HL-60/S4 (cell line): ENCODE data around the gene TFG.

Experiments
- in situ Hi-C: fragments of 300-500 bp; cut with MboI; formaldehyde crosslinking; loops from 2 replicates; pipeline ENCODE4 v1.14.3; 2022; ENCODE audit warnings: low sequenced_read_pairs

The TFG gene

DNA sequence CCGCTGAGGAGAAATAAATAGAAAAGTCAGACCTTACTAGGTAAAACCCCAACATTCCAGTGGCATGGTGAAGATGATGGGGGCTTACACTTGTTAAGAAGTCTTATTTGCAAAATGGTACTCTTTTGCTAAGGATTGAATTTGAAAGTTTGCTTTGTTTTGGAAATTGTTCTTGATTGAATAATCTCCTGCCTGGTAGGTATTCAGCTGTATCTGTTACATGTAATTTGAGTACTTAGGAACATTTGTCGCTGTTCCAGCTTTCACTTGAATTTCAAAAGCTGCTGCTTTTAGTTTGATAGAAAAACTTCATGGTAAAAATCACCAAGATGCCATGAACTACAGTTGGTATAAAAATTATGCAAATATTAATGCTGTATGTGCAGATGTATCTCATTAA is 44.6 kb downstream of the TFG start:
- in situ Hi-C loops = no loop called here

DNA sequence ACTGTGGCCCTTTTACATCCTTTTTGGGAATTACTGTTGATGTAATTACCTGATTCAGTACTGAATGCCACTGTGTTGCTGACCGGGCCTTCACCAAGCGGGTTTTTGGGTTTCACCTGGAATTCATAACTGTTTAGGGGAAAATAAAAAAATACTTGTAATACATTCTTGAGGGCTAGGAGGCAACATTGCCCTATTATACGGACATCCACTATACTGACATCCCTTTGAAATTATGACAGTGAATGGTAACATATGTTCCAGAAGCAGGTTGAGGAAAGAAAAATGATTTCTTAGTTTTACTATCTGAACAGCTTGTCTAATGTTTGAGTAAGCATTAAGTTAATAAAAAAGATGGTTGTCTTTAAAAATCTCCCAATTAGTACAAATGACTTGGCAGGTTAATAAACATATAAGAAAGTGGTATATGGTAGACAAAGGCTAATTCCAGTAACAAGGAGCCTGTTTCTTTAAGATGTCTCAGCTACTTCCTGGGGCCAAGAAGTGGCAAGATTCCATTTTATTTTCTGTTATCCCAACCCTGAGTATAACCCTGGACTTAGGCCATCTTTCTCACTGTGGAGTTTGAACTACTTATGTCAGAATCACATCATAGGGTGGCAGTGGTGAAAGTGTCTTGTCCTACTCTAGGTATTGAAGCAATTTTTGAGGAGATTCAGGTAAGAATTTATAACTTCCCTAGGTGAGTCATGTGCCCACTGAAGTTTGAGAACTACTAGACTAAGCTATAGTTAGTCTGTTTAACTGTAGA is 45.5 kb downstream of the TFG start:
- in situ Hi-C loops = no loop called here

DNA sequence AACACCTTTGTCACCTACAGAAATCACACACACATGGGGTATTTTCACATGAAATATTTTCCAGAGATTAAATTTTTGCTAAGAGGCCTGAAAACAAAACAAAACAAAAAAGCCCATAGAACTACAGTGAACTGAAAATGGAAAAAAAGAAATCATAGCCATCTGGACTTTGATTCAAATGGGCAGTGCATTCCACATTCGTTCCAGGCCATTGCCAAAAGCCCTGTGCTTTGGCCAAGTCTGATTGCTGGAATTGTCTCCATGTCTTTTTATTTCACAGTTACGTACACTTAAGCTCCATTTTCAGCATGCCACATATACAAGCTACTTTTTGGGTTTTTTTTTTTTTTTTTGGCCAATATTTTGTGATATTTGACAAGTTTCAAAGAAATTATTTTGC is 47.1 kb downstream of the TFG start:
- in situ Hi-C loops = no loop called here

DNA sequence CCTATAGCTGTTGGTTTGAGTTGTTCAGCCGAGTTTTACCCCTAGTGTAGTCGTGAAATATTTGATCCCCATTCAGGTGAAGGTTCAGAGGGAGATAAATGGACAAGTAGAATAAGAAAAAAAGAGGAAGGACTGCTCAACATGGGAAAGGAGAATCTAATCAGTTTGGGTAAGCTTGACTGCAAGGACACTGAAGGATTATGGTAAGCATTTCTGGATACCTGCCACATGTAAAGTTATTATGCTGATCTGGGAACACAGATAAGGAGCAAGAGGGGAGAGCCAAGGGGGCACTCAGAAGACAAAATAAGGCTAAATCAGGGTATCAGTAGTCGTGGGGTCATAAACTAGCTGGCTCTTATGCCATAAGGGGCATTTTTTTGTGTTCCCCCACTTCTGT is 49.9 kb downstream of the TFG start:
- in situ Hi-C loops = no loop called here

DNA sequence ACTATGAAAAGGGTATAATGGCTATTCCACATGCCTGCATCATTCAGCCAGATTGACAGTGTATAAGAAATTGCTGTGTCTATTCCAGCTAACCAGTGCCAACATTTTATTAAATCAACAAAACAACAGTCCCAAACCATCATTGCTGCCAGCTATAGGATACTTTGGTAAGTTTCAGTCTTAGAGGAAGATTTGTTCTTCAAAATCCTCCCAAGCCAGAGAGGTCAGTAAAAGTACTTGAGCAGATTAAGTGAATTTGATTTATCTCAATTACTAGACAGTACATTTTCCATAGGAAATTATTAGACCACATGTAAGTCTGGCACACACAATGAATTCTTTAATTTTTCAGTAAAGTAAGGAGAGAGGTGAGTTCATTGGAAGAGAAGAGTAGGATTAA is 50.7 kb downstream of the TFG start:
- in situ Hi-C loops = no loop called here

DNA sequence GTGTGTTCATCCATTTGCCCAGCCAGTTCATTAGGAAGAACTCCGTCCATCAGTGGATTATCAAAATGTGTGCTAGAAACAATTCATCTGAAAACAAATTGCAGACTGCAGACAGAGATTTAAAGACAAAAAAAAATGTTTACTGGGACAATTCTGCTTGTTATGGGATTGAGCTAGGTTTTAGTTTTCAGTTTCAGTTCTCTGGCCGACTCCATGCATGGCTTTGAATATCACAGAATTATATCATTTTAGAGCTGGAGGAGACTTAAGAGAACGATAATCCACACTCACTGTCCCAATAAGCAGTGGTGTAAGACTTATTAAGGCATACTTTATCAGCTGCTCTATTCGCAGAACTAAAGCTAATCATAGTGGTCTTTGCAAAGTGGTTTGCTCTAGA is 51.1 kb downstream of the TFG start:
- in situ Hi-C loops = no loop called here

DNA sequence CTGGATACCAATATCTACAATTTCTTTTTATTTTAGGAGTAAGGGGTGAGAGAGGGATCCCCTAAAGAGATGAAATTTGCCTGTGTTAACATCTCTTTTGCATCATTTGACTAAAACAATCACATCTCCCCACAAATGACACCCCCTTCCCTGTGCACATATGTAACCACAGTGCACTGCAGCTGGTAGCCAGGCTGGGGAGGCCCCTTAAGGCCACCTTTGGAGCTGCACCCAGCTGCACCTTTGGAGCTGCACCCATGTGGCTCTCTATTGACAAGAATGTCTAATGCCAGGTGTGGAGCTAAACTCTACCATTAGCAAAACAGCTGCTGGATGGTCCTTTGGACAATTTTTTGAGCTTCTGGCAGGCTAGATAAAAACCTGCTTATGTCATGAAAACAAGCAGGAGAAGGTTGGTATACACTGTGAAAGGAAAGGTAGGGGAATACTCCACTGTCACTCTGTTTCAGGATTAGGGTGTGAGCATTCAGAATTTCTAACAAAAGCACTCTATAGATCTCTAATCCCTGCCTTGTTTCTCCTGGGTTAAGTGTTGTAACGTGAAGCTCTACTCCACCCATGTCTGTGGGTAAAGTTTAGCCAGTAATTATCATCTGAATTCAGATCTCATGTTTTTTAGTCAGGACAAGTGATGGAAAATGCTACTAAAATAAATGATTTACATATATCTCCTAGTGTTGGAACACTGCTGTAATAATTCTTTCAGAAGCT is 52.1 kb downstream of the TFG start:
- in situ Hi-C loops = no loop called here

DNA sequence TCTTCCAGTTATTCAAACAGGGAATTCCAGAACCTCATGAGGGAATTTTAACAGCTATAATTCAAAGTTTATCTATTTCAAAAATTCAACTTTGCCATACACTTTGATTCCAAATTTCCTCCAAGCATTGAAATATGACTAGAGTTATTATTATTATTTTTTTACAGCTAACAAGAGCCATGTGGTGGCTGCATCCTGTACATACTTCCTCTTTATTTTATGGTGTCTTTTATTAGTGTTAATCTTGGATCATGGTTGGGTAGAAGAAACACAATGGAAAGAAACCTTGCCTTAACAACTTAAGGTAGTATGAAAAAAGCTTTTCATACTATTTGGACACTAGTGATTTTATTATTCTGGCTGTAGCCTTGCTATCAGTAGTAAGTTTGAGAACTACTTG is 52.7 kb downstream of the TFG start:
- in situ Hi-C loops = no loop called here

DNA sequence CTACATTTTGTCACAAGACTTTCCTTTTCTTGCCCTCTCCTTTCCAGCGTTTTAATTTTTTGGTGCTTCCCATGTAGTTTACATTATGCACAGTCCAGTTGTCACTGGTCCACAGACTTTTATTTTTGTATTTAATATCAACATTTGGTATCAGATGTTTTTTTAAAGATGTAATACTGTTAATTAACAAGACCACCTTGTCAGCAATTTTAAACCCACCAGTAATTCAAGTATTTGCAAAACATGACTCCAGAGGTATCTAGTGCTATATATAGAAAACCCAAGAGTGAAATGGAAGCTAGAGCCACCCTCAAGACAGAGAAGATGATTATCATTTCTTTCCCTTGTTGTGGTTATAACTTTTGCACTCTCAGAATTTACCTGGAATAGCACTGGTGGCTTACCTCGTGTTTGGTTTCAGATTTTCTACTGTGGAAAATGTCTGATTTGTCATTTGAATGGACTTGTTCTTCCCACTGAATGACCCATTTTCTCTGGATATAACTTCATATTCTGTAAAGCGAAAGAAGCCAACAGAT is 56.2 kb downstream of the TFG start:
- in situ Hi-C loops = no loop called here

DNA sequence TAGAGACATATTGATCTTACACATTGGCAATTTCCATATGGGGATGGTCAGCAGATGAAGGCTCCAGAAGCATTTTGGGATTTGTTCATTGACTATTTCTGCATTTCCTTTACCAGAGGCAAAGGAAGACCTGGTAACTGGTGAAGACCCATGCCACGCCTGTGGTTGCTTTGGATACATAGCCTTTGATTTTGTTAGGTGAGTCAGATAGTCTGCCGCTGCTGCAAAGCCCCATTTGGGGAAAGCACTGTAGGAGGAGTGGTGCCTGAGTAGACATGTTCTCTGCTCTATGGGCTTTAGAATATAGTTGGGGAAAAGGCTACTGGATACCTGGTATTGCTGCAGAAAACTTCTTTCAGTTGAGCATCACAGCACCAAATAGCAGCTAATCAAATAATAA is 56.8 kb downstream of the TFG start:
- in situ Hi-C loops = no loop called here

DNA sequence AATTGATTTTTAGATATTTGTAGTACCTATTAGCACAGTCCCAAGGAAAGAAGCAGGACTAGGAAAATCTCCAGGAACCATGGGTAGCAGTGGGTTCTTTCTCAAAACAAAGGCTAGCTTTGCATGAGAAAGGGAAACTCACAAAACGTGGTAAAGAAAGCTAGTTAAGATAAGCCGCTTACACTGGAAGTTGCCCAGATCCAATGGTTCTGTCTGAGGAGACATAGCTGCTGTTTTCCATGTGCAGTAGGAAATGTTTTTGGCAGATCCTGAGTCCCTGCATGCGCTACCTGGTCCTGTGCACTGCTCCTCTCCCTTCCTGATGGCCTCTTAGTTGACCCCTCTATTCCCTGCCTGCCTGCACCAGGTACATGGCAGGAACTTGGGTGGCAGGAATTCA is 60.4 kb downstream of the TFG start:
- in situ Hi-C loops = no loop called here

DNA sequence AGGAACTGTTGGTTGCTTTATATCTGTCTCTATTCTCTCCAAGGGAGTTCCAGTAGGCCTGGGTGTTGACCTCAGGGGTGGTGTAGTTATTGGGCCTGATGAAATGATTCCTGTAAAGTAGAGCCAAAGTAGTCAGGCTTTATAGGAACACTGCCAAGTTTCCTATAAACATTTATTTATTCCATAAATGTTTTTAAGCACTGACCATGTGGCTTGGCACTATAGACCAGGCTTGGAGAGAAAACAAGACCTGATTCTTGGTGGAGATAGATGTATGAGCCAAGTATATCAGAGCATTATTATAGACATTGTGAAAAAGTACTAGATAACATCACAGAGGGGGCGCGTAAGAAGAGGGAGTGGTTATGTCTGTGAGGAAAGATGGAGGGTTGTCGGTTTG is 65.9 kb downstream of the TFG start:
- in situ Hi-C loops = no loop called here

DNA sequence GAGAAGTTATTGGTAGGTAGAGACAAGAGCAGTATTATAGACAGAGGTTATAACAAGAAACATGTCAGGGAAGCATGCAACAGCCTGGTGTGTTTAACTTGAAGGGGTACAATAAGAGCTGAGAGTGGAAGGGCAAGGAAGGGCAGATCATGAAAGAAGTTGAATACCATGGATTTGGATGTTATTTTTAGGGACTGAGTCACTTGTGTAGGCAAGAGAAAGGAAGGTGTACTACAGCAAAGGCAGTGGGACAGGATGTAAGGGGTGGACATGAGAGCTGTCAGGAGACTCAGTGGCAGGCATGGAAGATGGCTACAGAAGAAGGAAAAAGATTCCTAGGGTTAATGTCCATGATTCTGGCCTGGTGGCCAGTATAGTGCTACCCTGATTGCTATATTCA is 66.4 kb downstream of the TFG start:
- in situ Hi-C loops = no loop called here

DNA sequence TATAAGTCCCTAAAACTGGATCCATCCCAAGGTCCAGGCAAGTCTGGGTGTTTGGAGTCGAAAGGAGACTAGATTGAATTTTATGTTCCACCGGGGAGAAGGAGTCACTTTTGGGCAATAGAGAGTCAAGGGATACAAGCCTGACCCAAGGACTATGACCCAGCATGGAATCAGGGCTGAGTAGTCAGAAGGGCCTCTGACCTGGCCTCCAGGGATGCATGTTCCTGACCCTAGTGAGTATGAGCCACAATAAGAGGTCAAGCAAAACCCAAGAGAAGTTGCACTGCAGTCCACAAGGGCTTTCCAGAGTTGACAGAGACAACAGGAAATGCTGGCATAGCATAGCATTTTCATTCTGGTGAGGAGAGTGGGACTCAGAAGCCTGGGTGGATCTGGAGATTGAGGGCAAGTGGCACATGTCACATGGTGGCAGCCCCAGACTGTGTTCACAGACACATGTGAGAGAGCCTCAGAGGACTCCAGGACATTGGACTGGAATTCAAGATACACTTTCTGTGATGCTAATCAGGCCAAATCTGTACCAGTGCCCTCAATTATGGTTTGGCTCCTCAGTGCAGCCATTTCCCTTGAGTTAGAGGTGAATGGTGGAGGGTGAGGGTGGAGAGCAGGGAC is 66.9 kb downstream of the TFG start:
- in situ Hi-C loops = no loop called here

DNA sequence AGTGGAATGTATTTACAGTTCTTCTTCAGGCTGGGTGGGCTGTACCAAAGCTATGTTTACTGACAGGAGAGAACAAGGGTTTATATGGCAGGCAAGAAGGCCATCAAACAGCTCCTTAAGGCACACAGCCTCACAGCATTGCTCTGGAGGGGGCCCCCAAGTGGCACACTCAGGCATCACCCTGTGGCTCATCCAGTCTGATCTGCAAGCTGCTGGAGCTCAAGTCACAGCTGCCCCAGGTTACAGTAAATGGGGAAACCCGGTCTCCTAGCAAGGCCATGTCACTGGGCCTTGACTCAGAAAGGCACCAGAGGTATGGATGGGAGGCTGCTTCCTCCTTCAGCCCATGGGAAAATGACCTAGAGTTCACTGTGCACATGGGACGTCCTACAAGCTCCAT is 67.5 kb downstream of the TFG start:
- in situ Hi-C loops = no loop called here

DNA sequence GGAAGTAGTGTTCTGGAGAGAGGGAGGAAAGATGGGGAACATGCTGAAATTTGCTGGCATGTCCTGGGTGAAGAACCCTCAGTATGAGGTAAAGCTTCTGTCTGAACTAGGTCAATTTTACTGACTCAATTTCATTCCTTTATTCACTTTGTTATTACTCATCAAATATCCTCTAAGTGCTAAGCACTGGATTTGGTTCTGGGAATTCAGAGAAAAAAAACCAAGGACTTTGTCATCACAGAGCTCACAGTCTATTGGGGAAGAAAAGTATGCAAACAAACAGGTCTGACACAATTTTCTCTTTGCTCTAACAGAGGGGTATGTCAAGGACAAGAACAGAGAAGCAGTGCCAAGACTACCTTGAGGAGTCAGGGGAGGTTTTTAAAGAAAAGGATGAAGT is 68.0 kb downstream of the TFG start:
- in situ Hi-C loops = no loop called here

DNA sequence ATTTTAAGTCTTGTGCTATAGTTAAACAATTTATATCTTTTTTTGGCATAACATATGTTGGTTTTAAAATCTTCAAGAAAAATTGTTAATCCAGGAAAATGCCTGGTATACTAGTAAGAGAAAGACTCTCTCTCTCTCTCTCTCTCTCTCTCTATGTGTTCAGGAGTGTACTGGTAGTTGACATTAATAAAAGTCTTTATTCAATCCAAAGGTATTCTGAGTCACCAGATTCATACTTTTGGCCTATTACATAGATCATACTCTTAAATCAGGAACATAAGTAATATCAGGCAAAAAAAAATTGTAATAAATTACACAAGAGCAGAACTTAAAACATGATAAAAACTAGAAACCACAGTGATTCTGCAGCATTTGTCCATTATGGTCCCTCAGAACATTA is 70.2 kb downstream of the TFG start:
- in situ Hi-C loops = no loop called here

DNA sequence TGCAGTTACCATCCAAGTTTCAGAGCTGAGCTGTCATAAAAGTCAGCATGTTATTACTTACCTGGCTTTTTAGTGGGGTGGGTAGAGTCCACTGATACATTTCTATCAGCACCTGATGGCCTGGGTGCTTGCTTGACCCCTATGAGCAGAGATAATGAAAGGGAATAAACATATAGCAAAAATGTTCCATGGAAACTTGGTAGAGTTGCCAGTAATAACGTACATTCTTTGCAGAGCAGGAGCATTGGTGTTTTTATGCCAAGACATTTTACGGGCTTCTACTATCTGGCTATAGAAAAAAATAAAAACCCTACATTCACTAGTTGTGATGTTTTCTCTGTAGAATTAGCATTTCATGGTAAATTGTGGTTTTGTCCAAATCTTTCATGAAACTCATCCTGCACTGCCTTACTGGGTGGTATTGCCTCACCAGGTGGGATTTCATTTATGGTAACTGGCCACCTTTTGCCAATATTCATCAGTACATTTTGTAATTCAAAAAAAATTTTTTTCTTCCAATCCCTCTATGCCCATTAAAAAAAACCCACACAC is 70.9 kb downstream of the TFG start:
- in situ Hi-C loops = no loop called here

DNA sequence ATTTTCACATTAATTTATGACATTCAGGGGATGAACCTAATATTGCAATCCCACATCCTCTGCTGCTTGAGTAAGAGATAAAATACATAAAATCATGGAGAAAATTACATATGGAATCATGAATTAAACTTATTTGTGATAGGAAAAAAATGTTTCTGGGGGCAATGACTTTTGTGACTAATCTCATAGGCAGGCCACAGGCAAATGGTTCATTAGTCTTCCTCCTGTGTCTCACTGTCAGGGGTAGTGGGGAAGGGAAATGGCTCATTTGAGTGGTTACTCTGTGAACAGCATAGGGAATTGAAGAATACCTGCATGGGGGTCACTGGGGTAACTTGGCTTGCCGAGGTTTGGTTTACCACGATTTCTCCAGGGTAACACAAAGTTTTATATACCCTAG is 72.0 kb downstream of the TFG start:
- in situ Hi-C loops = no loop called here

DNA sequence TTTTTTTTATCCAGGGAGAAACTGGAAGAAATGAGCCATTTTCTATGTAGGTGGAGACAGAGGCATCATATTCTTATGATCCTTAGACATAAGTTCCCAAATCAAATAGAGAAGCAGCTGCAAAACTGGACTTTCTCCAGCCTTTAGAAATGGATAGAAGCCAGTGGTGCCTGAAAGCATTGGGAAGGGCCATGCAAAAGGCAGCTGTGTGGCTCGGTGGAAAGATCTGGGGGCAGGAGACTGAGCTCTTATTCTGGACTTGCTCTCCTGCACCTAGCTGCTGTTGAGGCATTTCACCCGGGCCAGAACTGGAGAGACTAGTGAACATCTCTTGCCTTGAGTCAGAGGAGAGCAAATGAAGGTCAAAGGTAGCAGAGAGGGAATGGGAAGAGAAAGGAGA is 73.1 kb downstream of the TFG start:
- in situ Hi-C loops = no loop called here

DNA sequence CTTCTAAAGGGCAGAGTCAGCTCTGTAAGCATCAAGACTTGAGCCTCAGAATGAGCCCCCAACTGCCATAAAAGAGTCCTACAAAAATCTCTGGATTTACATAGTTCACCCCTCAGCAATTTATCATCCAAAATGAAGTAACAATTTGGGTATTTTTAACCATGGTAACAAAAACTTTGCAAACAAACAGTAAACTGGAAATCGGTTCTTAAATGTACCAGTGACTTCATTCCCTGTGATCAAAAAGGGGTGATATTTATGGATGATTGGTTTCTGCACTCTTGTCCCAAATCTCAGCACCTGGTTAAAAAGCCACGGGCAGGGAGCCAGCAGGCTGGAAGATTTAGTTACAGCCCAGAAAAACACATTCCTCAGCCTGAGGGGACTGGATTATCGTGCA is 73.6 kb downstream of the TFG start:
- in situ Hi-C loops = no loop called here

DNA sequence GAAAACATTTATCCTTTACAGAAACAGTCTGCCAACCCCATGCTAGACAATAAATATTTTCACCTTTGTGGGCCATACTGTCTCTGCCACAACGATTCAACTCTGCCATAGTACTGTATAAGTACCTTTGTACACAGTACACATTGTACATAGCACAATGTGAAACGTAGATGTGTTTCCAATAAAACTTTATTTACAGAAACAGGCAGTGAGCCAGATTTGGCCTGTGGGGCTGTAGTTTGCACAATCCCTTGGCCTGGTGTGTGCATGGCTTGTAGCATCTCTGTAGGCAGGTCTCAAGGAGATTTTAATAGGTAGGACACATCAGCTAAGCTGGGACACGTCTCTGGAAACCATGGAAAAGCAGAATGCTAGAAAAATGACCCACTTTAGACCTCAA is 74.3 kb downstream of the TFG start:
- in situ Hi-C loops = no loop called here
